ENCODE measurements around the gene C19orf47. TPM values are rescaled to one million over a fixed set of nuclear protein-coding genes. Genes with fewer than 3 reads are reported as not detected.
A peak's percentile ranks its signal among the peaks of the same experiment; 100 is the strongest.

C19orf47 gene
- total RNA-seq, 8 experiments from 2014 or later: 9.8 to 16.7 (median 13.3) TPM

GRCh38 chr19:40356681-40357595, 8.7 kb upstream of the C19orf47 start:
- WGBS, 10 experiments: 31 to 100% (median 80%) methylated on average over 1 to 6 of the region's 6 CpGs
- ATAC-seq (replicated peaks in 6 of 8): peak in 5 of 8 experiments; percentile 23 to 91 (median 30)
- Histone ChIP-seq H3K4me3 (no peak overlapping the region), H3K27ac (no peak overlapping the region), H3K4me1 (replicated peaks in 1 of 2) (no peaks in the 10 kb centered on the region)
- in situ Hi-C loops (cut with MboI; ENCODE audit: low pct_unique_long_range_greater_than_20kb in 2 of 9, low sequenced_read_pairs in 9 of 9, unreplicated experiment in 9 of 9): no loop called here

DNA sequence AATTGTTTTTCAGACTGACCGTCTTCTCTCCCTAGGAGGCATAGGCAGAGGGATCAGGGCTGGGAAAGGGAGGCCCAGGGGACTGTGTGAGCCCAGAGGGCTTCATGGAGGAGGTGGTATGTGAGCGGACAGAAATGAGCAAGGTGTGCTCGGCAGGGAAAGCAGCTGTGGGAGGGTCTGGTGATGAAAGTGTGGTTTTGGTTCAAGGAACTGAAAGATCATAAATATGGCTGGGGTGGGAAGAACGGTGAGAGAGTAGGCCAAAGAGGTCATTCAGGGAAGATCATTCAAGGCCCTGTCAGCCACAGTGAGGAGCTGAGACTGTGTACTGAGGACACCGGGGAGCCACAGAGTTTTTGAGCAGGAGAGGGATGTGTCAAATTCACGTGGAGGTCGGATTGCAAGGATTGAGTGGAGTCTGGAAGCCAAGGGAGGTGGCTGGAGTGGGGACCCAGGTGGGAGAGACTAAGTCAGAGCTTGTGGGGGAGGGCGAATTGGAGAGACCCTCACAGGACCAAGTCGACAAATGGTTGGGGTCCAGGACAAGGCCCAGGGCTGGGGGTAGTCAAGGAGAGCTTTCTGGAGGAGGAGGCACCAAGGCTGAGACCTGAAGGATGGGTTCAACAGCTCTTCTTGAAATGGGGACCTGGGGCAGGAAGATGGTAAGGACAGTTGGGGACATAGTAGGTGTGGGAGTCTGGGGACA, 7.9 kb upstream of the C19orf47 start:
- H3K4me1 ChIP-seq (replicated peaks in 1 of 2): no peaks in the 10 kb centered on the region
- ATAC-seq (replicated peaks in 6 of 8): no peak
- no peak overlapping the region for H3K27ac ChIP-seq
- H3K4me3 ChIP-seq: no peak overlapping the region
- in situ Hi-C loops (cut with MboI; ENCODE audit: low pct_unique_long_range_greater_than_20kb in 2 of 9, low sequenced_read_pairs in 9 of 9, unreplicated experiment in 9 of 9): no loop called here
- WGBS, 10 experiments: 40 to 97% (median 78%) methylated on average over 1 to 9 of the region's 9 CpGs

GRCh38 chr19:40348961-40349507, 837 bp upstream of the C19orf47 start:
- in situ Hi-C loops (cut with MboI; ENCODE audit: low pct_unique_long_range_greater_than_20kb in 2 of 9, low sequenced_read_pairs in 9 of 9, unreplicated experiment in 9 of 9): no loop called here
- 0 to 13% (median 7%) methylated on average over 4 to 17 of the region's 17 CpGs for WGBS, 10 experiments
- Histone ChIP-seq H3K4me3 (peak overlapping the region; percentile 49 to 77 (median 68)), H3K4me1 (replicated peaks in 1 of 2) (peaks cover 4 to 10% of the 10 kb centered on the region in 2 donors), H3K27ac (peak overlapping the region; percentile 80 to 87)
- peak in 4 of 8 experiments; percentile 3 to 40 (median 6) for ATAC-seq (replicated peaks in 6 of 8)

GRCh38 chr19:40344422-40344821, 3.8 kb downstream of the C19orf47 start:
- ATAC-seq (replicated peaks in 6 of 8): no peak
- WGBS, 10 experiments: 67 to 100% (median 82%) methylated on average over 3 to 5 of the region's 7 CpGs; no CpG with 5 or more reads in 6 of the 10 experiments
- H3K4me1 ChIP-seq (replicated peaks in 1 of 2): peaks cover under 1 to 5% of the 10 kb centered on the region in 2 donors
- H3K4me3 ChIP-seq: no peak overlapping the region
- H3K27ac ChIP-seq: no peak overlapping the region
- in situ Hi-C loops (cut with MboI; ENCODE audit: low pct_unique_long_range_greater_than_20kb in 2 of 9, low sequenced_read_pairs in 9 of 9, unreplicated experiment in 9 of 9): no loop called here

DNA sequence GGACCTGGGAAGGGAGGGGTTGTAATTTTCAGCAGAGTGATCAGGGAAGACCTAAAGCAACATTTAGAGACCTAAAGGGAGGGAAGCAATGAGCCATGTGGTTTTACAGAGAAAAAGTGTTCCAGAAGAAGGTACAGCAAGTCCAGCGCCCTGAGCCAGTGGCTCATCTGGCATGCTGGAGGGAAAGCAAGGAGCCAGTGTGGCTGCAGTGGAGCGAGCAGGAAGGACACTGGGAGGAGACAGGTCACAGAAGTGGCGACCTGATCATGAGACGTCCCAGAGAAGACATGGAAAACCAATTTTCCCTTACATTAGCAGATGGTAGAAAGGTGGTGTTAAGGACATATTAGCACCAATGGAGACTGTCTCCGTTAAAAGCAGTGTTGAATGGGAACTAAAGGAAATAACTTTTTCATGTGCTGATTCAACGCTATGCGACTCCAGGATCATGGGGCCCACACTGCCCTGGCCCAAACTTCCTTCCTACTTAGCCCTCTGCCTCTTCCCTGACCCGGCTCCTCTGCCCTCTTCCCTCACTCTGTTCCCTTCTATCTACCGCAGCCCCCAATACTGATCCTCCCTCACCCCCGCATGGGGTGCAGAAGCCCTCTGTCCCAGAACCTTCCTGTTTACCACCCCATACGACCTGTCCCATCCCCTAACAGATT, 5.4 kb downstream of the C19orf47 start:
- no peak overlapping the region for H3K27ac ChIP-seq
- in situ Hi-C loops (cut with MboI; ENCODE audit: low pct_unique_long_range_greater_than_20kb in 2 of 9, low sequenced_read_pairs in 9 of 9, unreplicated experiment in 9 of 9): no loop called here
- WGBS, 10 experiments: 73 to 100% (median 93%) methylated on average over 1 to 5 of the region's 11 CpGs; no CpG with 5 or more reads in 3 of the 10 experiments
- no peak for ATAC-seq (replicated peaks in 6 of 8)
- peaks cover 0 to 3% of the 10 kb centered on the region in 2 donors for H3K4me1 ChIP-seq (replicated peaks in 1 of 2)
- H3K4me3 ChIP-seq: no peak overlapping the region

- peak in 3 of 8 experiments; percentile 67 to 95 (median 95) for ATAC-seq (replicated peaks in 6 of 8)
- Histone ChIP-seq H3K4me3 (no peak overlapping the region), H3K27ac (no peak overlapping the region), H3K4me1 (replicated peaks in 1 of 2) (peaks cover 0 to under 1% of the 10 kb centered on the region in 2 donors)
- 67 to 100% (median 90%) methylated on average over 1 to 3 of the region's 9 CpGs; no CpG with 5 or more reads in 5 of the 10 experiments for WGBS, 10 experiments
- in situ Hi-C loops (cut with MboI; ENCODE audit: low pct_unique_long_range_greater_than_20kb in 2 of 9, low sequenced_read_pairs in 9 of 9, unreplicated experiment in 9 of 9): no loop called here
Measured at GRCh38 chr19:40341601-40342482, 6.4 kb downstream of the C19orf47 start.

- in situ Hi-C loops (cut with MboI; ENCODE audit: low pct_unique_long_range_greater_than_20kb in 2 of 9, low sequenced_read_pairs in 9 of 9, unreplicated experiment in 9 of 9): no loop called here
Measured at GRCh38 chr19:40339018-40339728, 9.0 kb downstream of the C19orf47 start.

DNA sequence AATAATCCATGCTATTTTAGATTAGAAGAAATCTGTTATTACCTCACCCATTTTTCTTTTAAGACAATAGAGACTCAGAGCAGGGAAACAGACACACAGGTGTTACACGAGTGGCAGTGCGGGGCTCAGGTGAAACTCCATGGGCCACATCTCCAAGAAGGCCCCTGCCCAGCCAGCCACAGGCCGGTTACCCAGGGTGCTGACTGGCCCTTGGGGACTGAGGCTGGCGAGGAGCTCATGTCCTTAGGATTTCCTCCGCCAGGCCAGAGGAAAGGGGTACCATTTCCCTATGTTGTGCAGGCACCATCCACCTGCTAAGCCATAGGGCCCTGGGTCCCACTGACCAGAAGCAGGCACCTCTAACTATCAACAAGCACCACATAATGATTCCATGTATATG, 10.6 kb downstream of the C19orf47 start:
- H3K4me1 ChIP-seq (replicated peaks in 1 of 2): peaks cover 0 to 4% of the 10 kb centered on the region in 2 donors
- ATAC-seq (replicated peaks in 6 of 8): no peak
- in situ Hi-C loops (cut with MboI; ENCODE audit: low pct_unique_long_range_greater_than_20kb in 2 of 9, low sequenced_read_pairs in 9 of 9, unreplicated experiment in 9 of 9): no loop called here
- H3K27ac ChIP-seq: no peak overlapping the region
- WGBS, 10 experiments: 80 to 100% methylated on average over 2 of the region's 5 CpGs; no CpG with 5 or more reads in 8 of the 10 experiments
- no peak overlapping the region for H3K4me3 ChIP-seq

More at GRCh38 chr19:40339018-40339728, 9.0 kb downstream of the C19orf47 start:
- WGBS, 10 experiments: 78 to 100% (median 90%) methylated on average over 1 to 4 of the region's 4 CpGs; no CpG with 5 or more reads in 1 of the 10 experiments
- no peak for ATAC-seq (replicated peaks in 6 of 8)
- Histone ChIP-seq H3K4me3 (no peak overlapping the region), H3K27ac (no peak overlapping the region), H3K4me1 (replicated peaks in 1 of 2) (peaks cover 0 to 4% of the 10 kb centered on the region in 2 donors)

DNA sequence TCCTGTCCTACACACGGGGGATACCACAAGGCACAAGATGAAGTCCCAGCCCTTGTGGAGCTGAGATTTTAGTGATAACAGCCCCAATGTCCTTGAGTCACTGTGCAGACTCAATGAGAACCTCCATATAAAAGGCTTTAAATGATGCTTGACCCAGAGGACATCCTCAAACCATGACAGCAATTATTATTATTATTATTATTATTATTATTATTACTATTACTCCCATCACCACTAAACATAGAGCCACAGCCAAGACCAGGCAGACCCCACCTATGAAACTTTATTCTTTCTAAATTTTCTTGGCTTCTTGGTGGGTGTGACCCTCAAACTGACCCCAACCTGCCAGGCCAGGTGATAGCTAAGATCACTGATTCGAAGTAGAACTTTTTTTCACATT, 11.1 kb downstream of the C19orf47 start:
- no peak for ATAC-seq (replicated peaks in 6 of 8)
- Histone ChIP-seq H3K4me3 (no peak overlapping the region), H3K27ac (no peak overlapping the region), H3K4me1 (replicated peaks in 1 of 2) (peaks cover 0 to 4% of the 10 kb centered on the region in 2 donors)
- in situ Hi-C loops (cut with MboI; ENCODE audit: low pct_unique_long_range_greater_than_20kb in 2 of 9, low sequenced_read_pairs in 9 of 9, unreplicated experiment in 9 of 9): no loop called here
- 100% methylated on average over 1 of the region's 2 CpGs; no CpG with 5 or more reads in 3 of the 10 experiments for WGBS, 10 experiments

DNA sequence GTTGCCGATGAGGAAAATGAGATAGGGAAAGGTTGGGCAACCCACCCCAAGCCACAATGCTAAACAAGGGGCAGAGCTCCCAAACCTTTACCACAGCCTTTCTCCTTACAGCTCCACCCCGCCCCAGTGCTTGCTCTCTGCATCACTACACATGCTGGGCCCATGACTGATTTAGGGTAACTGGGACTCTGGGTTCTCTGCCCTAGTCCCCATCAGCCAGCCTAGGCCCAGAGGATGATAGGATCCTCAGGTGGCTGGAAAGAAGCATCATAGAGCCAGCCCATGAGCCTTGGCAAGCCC, 11.6 kb downstream of the C19orf47 start:
- 80 to 100% methylated on average over 1 of the region's 2 CpGs; no CpG with 5 or more reads in 8 of the 10 experiments for WGBS, 10 experiments
- peak in 2 of 8 experiments; percentile 57 to 62 for ATAC-seq (replicated peaks in 6 of 8)
- H3K4me3 ChIP-seq: no peak overlapping the region
- peaks cover 0 to 4% of the 10 kb centered on the region in 2 donors for H3K4me1 ChIP-seq (replicated peaks in 1 of 2)
- H3K27ac ChIP-seq: peak overlapping the region in 1 of 2 donors; percentile 61
- in situ Hi-C loops (cut with MboI; ENCODE audit: low pct_unique_long_range_greater_than_20kb in 2 of 9, low sequenced_read_pairs in 9 of 9, unreplicated experiment in 9 of 9): no loop called here

DNA sequence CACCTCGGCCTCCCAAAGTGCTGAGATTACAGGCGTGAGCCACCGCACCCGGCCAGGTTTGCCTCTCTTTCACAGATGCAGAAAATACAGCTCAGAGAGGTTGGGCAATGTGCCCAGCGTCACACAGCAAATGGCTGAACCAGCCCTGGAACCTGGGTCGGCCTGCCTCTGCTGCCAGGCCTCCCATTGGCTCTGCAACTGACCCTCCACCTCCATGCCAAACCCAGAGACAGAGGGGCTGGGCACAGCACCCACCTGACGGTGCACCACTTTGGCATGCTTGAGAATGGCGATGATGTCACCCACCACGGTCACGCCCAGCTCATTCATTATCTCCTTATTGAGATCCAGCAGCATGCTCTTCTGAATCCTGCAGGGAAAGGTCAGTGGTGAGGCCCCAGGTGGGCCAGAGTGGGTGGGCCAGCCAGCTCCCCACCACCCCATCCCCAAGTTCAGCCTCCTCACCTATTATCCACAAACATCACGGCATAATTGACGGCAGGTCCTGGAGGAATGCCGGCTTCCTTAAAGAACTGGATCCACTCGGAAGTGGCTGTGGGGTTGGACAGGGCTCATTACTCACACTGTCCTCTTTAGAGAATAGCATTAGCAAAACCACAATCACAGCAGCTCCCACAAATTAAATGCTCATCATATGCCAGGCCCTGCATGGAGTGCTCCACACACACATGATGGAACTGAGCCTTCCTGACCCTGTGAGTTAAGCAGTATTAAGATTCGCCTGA, 12.2 kb downstream of the C19orf47 start:
- peak overlapping the region in 1 of 2 donors; percentile 61 for H3K27ac ChIP-seq
- no peak overlapping the region for H3K4me3 ChIP-seq
- peak in 6 of 8 experiments; percentile 35 to 95 (median 74) for ATAC-seq (replicated peaks in 6 of 8)
- H3K4me1 ChIP-seq (replicated peaks in 1 of 2): peaks cover 0 to 4% of the 10 kb centered on the region in 2 donors
- in situ Hi-C loops (cut with MboI; ENCODE audit: low pct_unique_long_range_greater_than_20kb in 2 of 9, low sequenced_read_pairs in 9 of 9, unreplicated experiment in 9 of 9): no loop called here
- WGBS, 10 experiments: 40 to 100% (median 92%) methylated on average over 1 to 6 of the region's 15 CpGs; no CpG with 5 or more reads in 5 of the 10 experiments

Data from motor neuron (in vitro differentiated cells).